GM12874 (cell line): Measurements from ENCODE around the gene LY86.

Experiments
- CTCF ChIP-seq: IDR thresholded peaks from 2 replicates; pipeline ENCODE4 v1.5.1; 2011; ENCODE audit warnings: low read depth, mild to moderate bottlenecking, control low read depth, low read length, moderate library complexity; ENCODE audit not compliant: insufficient read depth

LY86 gene

DNA sequence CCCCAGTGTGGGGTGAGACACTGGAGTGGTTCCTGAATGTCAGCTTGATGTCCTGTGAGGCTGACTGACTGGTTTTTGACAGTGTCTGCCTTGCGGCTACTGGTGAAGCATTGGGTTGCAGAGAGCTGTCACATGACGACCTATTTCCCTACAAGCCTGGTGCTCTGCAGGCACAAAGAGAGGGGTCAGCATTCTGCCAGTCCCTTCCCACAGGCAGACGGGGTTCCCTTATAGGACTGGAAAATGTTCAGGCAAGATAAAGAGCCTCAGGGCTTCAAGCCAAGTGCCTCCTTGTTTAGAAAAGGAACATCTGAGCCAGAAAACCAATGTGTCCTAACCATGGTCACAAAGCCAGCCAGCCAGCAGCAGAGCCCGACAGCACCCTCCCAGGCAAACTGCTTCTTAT is 11.0 kb downstream of the LY86 start:
- TF ChIP-seq CTCF = no peak

GRCh38 chr6:6600875-6601274 is 12.4 kb downstream of the LY86 start:
- no peak for TF ChIP-seq CTCF

- TF ChIP-seq CTCF = no peak
These were observed 13.7 kb downstream of the LY86 start for GRCh38 chr6:6602262-6602661.

- TF ChIP-seq CTCF = no peak
These were observed 14.8 kb downstream of the LY86 start for GRCh38 chr6:6603317-6603716.

DNA sequence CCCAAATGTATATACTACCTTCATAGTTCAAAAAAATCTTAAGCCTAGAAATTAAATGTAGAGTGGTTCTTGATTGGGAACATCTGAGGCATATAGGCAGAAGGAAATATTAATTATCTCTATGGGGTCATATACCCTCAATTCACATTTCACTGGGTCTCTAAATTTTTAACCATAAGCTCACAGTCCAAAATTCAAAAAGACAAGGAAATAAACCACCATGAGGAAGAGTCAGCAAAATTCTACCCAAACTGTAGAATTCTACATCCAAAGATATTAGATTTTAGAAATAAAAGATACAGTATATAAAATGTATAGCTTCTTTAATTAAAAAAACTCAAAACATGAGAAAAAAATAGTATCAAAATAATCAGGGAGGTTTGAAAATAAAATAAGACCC is 15.5 kb downstream of the LY86 start:
- no peak for TF ChIP-seq CTCF

- no peak for TF ChIP-seq CTCF
These were observed 16.0 kb downstream of the LY86 start for GRCh38 chr6:6604566-6604965.

- TF ChIP-seq CTCF = no peak
These were observed 17.4 kb downstream of the LY86 start for GRCh38 chr6:6605873-6606272.

- TF ChIP-seq CTCF = no peak
These were observed 20.9 kb downstream of the LY86 start for GRCh38 chr6:6609450-6609849.
